ENCODE results near the gene NUDT12.

Gene NUDT12

GRCh38 chr5:103562453-103563157 lies at the start of gene NUDT12:
NUDT12 (minus strand) TSS chr5:103562789; CDS start chr5:103560248, 2,541 bp downstream.
- peak; percentile 12 for DNase-seq (ENCODE audit: low read depth)

DNA sequence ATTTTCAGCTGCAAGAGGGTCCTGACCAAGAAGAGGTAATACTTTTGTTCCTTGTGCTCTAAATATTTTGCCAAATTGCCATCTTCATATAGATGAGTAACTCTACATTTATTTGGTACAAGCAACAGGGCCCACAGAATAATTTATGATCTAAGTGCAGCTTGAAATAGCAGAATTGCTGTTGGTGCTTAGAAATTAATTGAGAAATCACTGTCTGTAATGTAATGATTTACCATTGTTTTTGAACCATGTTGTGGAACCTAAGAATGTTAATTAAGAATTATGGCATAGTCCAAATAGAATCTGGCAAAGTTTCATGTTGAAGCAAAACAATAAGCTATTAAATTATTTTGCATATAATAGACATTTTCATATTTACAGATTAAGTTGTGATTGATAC lies 44.8 kb upstream of the NUDT12 start:
- DNase-seq (ENCODE audit: low read depth) = no peak

DNA sequence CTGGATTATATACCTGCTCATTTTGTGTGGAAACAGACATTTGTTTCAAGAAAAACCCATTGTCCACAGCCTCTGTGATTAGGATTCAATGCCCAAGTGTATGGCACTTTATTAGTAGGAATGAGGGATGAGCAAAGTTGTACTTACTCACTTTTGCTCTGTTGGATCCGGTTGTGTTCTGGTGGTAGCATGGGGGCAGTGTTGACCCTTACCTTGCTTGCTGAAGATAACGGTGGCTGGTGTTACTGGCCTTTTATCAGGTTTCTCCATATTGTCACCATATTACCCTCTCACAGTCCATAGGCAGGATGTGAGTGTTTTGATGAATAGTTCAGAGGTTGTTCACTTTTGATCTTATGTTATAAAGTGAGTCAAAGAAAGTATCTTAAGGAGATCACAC lies 42.7 kb upstream of the NUDT12 start:
- DNase-seq (ENCODE audit: low read depth) = no peak

GRCh38 chr5:103602438-103602837 lies 39.8 kb upstream of the NUDT12 start:
- DNase-seq (ENCODE audit: low read depth) = no peak

- no peak for DNase-seq (ENCODE audit: low read depth)
Observed at GRCh38 chr5:103601314-103601713, 38.7 kb upstream of the NUDT12 start.

- no peak for DNase-seq (ENCODE audit: low read depth)
Observed at GRCh38 chr5:103600086-103600485, 37.5 kb upstream of the NUDT12 start.

GRCh38 chr5:103598997-103599566 lies 36.5 kb upstream of the NUDT12 start:
- no peak for DNase-seq (ENCODE audit: low read depth)

- no peak for DNase-seq (ENCODE audit: low read depth)
Observed at GRCh38 chr5:103590221-103590620, 27.6 kb upstream of the NUDT12 start.

GRCh38 chr5:103589776-103590175 lies 27.2 kb upstream of the NUDT12 start:
- DNase-seq (ENCODE audit: low read depth) = no peak

DNA sequence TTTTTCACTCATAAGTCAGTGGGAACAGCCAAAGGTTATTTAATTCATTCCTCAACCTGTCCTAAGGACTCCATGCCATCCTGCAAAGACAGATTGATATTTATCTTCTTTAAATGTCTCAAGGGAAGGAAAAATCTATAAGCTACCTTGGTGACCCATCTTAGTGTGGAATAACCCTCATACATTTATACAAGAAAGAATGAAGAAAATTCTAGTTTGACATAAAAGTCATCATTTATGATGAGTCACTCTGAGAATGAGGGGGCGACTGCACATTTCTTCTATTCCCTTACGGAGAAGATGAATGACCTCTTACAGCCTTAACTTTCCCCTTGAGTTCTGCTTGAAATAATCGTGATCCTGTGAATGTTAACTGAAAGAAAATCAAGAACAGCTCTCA lies 26.8 kb upstream of the NUDT12 start:
- no peak for DNase-seq (ENCODE audit: low read depth)

GRCh38 chr5:103587185-103587748 lies 24.7 kb upstream of the NUDT12 start:
- DNase-seq (ENCODE audit: low read depth) = no peak

GRCh38 chr5:103582364-103582763 lies 19.8 kb upstream of the NUDT12 start:
- DNase-seq (ENCODE audit: low read depth) = no peak

DNA sequence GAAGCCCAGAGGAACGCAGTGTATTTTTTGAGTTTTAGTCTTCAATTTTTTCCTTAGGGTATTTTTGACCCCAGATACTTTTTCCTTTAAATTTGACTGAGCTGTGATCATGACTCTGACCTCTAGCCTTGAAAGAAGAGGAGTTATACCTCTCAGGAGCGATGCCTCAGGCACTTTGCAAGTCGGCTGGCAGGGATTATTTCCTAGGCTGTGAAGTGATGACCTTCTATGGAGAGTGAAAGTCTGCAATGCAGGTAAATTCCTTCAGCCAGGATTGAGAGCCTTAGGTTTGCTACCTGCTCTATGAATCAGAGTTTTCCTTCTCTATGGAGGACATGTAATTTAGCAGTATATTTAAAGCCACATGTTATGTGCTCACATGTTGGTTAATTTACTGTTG lies 10.8 kb upstream of the NUDT12 start:
- DNase-seq (ENCODE audit: low read depth) = no peak

DNA sequence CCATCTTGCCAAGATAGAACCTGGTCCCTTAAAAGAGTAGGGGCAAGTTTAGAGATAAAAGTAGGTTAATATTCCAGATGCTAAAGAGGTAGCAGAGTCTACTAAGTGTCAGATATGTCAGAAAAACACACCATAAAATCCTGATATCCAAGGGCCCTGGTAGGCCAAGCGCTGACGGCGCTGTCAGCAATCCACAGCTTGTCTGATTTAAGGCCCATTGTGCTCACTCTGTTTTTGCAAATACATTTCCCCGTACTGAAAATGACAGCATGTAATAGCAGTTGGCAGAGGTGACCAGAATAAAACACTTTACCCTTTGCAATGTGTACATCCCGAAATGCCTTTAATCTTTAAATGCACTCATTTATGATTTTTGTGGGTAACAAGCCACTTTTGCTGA lies 9.9 kb upstream of the NUDT12 start:
- no peak for DNase-seq (ENCODE audit: low read depth)

DNA sequence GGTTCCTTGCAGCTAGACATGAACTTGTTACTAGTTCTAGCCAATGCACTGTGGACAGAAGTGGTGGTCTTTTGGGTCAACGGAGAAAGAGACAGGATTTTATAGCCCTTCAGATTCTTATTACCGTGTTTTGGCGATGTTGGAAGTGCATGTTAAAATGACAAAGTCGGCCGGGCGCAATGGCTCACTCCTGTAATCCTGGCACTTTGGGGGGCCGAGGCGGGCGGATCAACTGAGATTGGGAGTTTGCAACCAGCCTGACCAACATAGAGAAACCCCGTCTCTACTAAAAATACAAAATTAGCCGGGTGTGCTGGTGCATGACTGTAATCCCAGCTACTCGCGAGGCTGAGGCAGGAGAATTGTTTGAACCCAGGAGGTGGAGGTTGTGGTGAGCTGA lies 9.1 kb upstream of the NUDT12 start:
- DNase-seq (ENCODE audit: low read depth) = no peak

DNA sequence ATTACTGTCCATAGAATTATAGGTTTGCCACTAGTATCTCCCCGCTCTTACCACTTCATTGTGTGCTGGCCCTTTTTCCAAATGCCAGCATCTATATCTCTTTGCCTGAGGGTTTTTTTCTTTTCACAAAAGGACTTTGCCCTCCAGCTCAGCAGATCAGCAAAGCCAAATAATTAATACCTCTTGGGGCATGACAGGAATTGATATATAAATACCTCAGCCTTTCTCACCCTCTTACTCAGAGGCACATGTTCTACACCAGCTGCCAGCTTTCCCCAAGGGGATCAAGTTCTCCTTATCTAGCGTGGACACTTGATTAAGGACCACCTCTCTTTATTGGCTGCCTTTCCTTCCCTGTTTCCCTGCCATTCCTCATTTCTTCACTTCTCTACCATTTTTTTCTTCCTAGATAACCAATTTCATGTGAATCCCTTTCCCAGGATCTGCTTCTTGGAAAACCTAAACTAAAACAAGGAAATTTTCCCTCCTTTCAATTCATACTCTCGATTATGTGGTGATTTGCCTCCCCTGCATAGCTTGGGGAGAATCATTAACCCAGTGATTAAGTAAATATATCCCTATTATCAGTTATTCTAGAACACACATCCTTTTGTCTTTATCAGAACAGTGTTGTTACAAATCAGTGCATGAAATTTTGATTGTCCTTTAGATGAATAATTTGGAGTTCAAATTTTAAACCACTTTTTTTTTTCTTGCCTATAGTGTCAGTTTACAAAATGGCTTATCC lies 6.9 kb upstream of the NUDT12 start:
- DNase-seq (ENCODE audit: low read depth) = no peak

DNA sequence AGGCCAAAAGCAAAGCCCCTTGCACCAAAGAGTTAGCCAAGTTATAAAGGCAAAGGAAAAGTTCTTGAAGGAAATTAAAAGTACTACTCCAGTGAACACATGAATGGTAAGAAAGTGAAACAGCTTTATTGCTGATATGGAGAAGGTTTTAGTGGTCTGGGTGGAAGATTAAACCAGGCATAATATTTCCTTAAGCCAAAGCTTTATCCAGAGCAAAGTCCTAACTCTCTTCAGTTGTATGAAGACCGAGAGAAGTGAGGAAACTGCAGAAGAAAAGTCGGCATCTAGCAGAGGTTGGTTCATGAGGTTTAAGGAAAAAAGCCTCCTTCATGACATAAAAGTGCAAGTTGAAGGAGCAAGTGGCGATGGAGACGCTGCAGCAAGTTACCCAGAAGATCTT lies 3.1 kb upstream of the NUDT12 start:
- no peak for DNase-seq (ENCODE audit: low read depth)

DNA sequence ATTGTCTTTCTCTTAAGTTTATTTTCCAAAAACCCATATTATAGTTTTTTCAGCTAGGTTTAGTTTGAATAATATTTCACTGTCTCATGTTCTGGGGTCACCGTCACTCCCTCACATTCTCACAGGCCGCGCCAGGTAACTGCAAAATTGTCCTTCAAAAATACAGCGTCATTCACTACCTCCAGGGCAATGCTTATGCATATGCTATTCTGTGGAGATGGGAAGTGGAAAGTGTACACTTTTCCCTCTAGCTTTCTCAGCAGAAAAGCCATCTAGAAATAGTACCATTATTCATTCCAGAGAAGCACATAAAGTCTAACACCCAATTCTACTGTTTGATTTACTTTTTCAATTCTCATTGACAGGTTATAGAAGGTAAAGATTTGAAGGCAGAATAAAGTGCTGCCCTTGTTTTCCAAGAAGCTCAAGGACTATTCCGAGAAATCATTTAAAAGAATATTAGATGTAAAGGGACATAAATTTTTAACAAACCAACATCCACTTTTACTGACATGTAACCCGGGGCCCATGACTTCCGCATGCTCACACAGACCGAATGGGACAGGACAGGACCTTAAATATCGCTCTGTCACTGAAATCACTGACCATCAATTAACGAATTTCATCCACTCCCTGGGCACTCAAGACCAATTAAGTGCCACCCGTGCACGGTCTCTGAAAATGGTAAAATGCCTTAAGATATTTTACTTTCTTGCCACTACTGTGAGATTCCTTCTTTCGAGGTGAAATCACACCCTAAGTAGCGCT lies 720 bp downstream of the NUDT12 start:
- DNase-seq (ENCODE audit: low read depth) = no peak

GRCh38 chr5:103560826-103561225 lies 1.8 kb downstream of the NUDT12 start:
- DNase-seq (ENCODE audit: low read depth) = no peak

GRCh38 chr5:103546858-103547257 lies 15.7 kb downstream of the NUDT12 start:
- no peak for DNase-seq (ENCODE audit: low read depth)

GRCh38 chr5:103542441-103542840 lies 20.1 kb downstream of the NUDT12 start:
- no peak for DNase-seq (ENCODE audit: low read depth)

DNA sequence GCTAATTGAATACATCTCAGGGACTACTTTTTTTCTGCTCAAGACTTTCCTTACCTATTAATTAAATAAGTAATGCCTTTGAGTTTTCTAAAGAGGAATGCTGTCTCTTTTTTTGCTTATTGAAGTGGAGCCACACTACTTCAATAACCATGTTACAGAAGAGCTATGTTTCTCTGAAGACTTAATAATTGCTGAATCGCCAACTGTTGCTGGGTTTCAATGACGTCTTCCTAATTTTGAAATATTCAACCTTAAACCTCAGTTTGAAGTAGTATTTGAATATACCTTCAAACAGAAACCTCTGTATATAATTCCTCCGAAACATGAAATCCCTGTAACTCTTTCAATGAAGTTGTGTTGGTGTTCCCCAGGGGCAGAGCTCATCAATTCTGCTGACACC lies 21.0 kb downstream of the NUDT12 start:
- no peak for DNase-seq (ENCODE audit: low read depth)
